Activated CD4-positive, alpha-beta T cell treated with anti-CD3 and anti-CD28 coated beads, Interleukin-2, amount 50 U/mL, for 48 hours (primary cell): ENCODE data around the gene TGM2.

Source experiments
- DNase-seq, 2 experiments: peaks; one replicate each; pipeline ENCODE4 v3.0.0-alpha.2; 2020

The TGM2 gene

DNA sequence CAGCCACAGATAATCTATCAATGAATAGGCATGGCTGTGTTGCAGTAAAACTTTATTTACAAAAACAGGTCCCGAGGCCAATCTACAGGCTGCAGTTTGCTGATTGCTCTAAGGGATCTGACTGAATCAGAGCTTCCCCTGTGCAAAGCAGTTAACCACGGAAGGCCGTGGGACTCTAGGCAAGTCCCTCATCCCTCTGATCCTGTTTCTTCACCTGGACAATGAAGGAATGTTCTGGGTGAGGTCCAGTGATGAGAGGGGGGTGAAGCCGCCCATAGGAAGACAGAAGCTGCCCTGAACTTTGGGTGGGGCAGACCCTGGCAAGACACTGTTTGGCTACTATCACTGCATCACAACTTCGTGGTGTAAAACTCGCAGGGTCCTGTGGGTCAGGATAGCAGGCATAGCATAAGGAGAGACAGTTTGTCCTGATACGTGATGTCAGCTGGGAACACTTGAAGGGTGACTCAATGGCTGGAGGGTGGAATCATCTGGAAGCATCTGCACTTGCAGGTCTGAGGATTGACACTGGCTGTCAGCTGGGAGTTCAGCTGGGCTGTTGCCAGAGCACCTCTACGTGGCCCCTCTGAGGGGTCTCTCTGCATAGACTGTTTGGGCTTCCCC, 33.3 kb upstream of the TGM2 start:
- DNase-seq: no peak

DNA sequence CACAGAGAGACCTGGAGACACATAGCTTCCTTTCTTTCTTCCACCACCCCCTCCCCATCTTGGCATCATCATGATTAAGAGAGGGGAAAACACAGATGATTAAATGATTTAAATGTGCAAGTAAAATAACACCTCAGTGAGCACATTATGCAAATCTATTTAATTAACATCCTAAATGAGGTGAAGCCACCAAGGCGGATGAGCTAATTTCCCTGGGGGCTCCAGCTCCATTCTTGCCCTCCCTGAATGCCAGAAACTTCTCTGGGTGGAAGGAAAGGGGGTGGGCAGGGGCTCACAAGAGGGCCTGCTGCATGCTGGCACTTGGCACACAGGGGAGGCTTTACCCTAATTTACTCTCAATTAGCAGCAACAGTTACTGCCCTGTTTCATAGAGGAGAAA, 32.5 kb upstream of the TGM2 start:
- DNase-seq: no peak

DNA sequence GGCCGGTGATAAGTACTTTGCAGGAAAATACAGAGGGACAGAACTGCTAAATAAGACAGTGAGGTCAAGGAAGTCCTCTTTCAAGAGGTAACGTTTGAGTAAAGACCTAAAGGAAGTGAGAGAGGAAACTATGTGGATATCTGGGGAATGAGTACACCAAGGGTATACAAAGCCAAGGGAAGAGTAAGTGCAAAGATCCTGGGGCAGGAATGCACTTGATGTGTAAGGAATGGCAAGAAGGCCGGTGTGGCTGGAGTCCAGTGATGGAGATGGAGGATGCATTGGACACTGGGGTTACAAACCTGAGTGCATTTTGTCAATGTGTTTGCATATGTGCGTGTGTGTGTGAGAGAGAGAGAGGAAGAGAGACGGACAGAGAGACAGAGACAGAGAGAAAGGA, 32.1 kb upstream of the TGM2 start:
- DNase-seq: no peak

GRCh38 chr20:38196592-38196991, 31.5 kb upstream of the TGM2 start:
- DNase-seq: no peak

- no peak for DNase-seq
Observed at GRCh38 chr20:38196076-38196475, 31.0 kb upstream of the TGM2 start.

- DNase-seq: no peak
Observed at GRCh38 chr20:38195521-38195920, 30.5 kb upstream of the TGM2 start.

- no peak for DNase-seq
Observed at GRCh38 chr20:38194971-38195504, 30.0 kb upstream of the TGM2 start.

DNA sequence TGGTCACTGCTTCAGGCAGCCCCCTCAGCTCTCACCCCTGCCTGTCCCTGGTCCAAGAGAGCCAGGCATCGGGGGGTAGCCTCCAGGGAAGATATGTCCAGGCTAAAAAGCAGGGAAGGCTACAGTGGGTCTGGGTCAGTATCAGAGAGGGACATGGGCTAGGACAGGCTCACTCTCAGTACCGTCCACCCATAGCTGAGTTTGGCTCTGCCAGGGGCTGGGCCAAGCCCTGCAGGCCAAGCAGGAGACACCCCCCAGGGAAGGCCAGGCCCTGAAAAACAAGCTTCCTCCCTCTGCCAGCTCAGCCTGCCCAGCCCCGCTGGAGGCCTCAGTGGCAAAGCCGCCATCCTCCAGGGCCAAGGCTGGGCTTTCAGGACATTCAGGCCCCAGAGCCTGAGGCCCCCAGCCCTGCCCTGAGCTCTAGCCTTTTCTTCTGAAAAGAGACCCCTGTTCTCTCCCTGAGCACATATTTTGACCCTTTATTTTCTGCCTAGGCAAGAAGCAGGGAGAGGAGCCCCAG, 28.6 kb upstream of the TGM2 start:
- no peak for DNase-seq

- no peak for DNase-seq
Observed at GRCh38 chr20:38192323-38192885, 27.3 kb upstream of the TGM2 start.

DNA sequence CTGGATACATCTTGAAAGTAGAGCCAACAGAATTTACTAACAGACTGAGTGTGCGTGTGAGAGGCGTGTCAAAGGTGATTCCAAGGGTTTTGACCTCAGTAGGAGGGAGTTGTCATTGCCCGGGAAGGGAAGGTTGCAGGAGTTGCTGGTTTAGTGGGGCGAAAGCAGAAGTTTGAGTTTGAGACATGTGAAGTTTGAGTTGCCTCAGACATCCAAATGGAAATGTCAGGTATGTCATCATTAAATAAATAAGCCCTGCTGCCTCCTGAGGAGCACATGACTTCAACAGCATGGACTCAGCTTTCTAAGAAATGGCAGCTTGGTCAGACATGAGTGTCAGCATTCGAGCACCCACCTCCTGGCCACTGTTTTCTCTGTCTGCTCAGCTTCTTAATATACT, 26.6 kb upstream of the TGM2 start:
- no peak for DNase-seq

- DNase-seq: no peak
Observed at GRCh38 chr20:38190936-38191371, 25.9 kb upstream of the TGM2 start.

GRCh38 chr20:38190166-38190565, 25.1 kb upstream of the TGM2 start:
- DNase-seq: no peak

DNA sequence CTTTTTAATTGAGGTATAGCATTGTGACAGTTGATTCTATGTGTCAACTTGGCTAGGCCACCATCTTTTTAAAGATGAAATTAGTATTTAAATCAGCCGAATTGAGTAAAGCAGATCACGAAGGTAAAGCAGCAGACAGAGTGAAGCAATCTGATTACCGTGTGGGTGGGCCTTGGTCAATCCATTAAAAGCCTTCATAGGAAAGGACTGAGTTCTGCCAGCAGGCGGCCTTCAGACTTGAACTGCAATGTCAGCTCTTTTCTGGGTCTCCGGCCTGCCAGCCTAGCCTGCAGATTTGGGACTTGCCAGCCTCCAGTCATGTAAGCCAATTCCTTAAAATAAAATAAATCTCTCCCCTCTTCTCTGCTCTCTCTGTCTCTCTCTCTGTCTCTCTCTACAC, 22.4 kb upstream of the TGM2 start:
- no peak for DNase-seq

GRCh38 chr20:38186788-38187221, 21.7 kb upstream of the TGM2 start:
- DNase-seq: no peak

DNA sequence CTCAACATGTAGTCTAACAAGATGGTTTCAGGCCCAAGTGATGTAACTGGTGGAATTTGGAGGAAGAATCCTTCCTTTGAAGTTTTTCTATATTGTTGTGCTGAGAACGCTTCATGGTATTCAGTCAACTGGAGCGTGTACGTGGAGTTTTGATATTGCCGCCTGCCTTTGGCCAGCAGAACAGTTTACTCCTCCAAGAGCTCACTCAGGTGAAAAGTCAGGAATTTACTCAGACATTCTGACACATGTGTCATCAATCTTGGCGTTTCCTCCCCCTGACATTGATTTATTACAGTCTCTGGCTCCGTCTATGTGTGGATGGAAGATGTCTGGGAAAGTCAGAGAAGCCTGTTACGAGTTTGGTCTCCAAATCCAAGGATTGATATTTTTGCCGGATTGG, 19.0 kb upstream of the TGM2 start:
- no peak for DNase-seq

DNA sequence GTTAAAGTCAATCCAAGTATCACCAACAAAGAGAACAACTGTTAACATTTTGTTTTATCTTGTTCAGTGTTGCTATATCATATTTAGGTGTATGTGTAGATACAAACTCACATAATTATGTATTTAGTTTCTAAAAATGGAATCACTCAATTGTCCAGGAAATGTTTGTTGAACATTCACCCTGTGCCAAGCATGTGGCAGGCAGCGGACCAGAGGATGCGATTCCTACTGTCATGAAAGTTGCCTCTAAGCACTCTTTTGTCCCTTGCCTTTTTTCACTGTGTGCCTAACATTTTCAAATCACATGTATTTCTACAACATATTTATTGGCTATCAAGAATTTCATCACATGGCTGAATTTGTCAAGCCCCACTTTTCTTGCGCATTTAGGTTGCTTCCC, 16.9 kb upstream of the TGM2 start:
- no peak for DNase-seq

DNA sequence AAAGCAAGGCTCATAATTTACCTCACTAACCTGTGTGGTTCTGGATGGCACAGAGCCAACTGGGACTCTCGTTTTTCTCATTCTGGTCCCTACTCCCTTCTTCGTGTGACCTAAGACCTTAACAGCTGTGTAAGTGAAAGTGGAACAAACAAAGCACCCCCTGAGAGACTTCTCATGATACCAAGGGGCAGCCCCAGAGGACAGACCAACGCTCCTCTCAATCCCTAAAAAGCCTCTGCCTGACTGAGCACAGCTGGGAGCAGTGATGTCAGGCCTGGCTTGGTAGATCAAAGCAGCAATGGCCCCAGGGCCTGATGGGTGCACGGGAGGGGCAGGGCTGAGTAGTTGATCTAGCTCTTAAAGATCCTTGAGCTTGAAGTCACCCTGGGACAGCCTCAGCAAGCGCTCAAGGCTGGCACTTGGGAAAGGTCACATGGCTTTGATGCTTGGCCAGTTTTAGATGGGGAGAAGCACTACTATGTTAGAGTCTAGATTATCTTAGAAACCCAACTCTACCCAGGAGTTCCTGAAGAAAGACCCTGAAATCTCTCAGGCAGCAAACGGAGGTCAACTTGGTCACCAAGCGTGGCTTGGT, 16.2 kb upstream of the TGM2 start:
- DNase-seq: no peak

- no peak for DNase-seq
Observed at GRCh38 chr20:38180781-38181180, 15.7 kb upstream of the TGM2 start.

DNA sequence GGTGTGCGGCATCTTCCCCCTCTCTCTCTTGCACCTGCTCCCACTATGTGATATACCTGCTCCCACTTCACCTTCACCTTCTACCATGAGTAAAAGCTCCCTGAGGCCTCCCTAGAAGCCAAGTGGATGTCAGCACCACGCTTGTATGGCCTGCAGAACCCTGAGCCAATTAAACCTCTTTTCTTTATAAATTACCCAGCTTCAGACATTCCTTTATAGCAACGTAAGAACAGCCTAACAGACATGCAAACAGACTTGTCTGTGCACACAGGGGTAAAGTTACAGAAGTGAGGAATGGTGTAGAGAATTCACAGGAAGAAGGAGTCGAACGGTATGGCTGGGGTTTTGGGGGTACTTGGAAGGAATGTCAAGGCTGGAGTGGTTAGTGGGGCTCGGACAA, 14.8 kb upstream of the TGM2 start:
- DNase-seq: no peak

- no peak for DNase-seq
Observed at GRCh38 chr20:38178581-38178980, 13.5 kb upstream of the TGM2 start.

DNA sequence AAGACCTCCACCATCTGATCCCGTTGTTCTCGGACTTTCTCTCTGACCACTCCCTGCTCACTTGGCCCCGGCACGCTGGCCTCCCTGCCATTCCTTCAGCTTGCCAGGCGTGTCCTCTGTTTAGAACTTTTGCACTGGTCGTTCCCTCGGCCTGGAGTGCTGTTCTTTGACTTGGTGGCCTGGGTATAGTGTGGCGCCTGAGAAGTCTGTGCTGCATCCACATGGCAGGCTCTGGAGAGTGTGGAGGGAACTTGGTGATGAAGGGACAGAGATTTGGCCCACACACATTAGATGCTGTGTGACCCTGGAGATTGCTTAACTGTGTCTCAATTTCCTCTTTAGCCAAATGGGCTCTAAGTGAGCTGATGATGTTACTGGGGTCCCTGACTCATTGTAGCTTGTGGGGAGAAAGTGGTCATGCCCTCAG, 13.0 kb upstream of the TGM2 start:
- no peak for DNase-seq

- no peak for DNase-seq
Observed at GRCh38 chr20:38177201-38177600, 12.1 kb upstream of the TGM2 start.

DNA sequence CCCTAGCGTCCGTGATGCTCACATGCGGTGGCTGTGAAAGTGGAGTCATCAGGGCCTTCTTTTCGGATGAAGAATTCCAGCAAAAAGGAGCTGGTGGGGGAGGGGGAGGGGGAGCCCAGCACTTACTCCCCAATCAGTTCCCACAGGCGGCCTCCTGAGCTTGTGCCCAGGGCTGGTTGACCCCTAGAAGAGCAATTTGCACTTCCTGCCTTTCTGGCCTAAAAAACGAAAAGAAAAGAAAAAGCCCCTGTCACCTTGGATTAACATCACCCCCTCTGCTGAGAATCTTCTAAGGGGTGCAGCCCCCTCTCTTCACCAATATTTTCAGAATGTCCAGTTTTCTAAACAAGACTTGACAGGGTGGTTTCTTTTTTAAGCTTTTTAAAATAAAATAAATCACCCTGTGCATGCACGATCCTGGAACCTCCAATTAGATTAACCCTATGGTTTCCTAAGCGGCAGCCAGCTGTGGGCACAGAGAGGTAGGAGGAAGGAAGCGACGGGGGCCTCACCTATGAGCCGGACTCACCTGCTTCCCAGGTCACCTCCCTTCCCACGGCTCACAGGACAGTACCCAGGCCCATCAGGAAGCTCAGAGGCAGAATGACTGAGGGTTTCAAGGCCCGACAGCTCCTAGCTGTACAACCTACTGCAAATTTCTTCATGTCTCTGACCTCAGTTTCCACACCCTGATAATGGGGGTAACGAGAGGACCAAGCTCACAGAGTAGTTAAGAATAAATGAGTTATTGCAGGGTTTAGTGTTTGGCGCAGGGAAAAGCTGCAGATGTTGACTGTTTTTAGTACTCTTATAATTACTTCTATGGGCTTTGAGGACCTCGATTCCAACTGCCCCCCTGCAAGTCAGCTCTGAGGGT, 10.5 kb upstream of the TGM2 start:
- DNase-seq: no peak
